DOHH2 (cell line): Measurements from ENCODE around the gene PWWP2A.

Experiments used
- EZH2phosphoT487 ChIP-seq: fragments of 200-600 bp; sonication (generic); IDR thresholded peaks from 2 replicates; pipeline ENCODE4 v1.6.1; 2017; ENCODE audit warnings: borderline replicate concordance, mild to moderate bottlenecking, antibody characterized with exemption, low read length, moderate library complexity, mixed read lengths
- TF ChIP-seq, protein P1 (sequence below): fragments of 200-600 bp; sonication (generic); IDR thresholded peaks from one replicate; pipeline ENCODE4 v1.5.1; 2014; ENCODE audit warnings: antibody characterized with exemption, mild to moderate bottlenecking, low read depth, low read length; ENCODE audit not compliant: poor library complexity, severe bottlenecking

DNA sequence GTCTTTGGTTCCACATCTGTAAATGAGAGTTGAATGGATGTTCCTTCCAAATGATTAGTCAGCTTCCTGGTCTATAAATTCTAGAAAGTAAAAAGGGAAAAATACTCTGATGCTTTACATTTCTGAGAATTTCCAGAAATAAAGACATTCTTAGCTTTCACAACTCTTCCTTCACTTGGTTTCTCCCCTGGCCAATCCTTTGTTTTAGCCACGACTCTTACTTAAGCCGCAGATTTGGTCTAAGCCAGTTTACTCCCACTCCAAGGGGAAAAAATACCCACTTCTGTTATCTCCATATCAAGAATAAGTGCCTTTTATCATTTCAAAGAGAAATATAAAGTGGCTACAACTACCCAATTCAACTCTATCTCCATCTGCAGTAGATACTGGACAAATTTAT lies 29.7 kb downstream of the PWWP2A start:
- TF ChIP-seq, protein P1, sequence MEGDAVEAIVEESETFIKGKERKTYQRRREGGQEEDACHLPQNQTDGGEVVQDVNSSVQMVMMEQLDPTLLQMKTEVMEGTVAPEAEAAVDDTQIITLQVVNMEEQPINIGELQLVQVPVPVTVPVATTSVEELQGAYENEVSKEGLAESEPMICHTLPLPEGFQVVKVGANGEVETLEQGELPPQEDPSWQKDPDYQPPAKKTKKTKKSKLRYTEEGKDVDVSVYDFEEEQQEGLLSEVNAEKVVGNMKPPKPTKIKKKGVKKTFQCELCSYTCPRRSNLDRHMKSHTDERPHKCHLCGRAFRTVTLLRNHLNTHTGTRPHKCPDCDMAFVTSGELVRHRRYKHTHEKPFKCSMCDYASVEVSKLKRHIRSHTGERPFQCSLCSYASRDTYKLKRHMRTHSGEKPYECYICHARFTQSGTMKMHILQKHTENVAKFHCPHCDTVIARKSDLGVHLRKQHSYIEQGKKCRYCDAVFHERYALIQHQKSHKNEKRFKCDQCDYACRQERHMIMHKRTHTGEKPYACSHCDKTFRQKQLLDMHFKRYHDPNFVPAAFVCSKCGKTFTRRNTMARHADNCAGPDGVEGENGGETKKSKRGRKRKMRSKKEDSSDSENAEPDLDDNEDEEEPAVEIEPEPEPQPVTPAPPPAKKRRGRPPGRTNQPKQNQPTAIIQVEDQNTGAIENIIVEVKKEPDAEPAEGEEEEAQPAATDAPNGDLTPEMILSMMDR, result no peak
- no peak for TF ChIP-seq EZH2phosphoT487
